Measurements from ENCODE around the gene WDR48.
"Not testable (repeated sequence)": the region's sequence is repeated elsewhere in the genome, so short reads cannot be mapped to it uniquely, and the experiment has no call there.

Gene WDR48

DNA sequence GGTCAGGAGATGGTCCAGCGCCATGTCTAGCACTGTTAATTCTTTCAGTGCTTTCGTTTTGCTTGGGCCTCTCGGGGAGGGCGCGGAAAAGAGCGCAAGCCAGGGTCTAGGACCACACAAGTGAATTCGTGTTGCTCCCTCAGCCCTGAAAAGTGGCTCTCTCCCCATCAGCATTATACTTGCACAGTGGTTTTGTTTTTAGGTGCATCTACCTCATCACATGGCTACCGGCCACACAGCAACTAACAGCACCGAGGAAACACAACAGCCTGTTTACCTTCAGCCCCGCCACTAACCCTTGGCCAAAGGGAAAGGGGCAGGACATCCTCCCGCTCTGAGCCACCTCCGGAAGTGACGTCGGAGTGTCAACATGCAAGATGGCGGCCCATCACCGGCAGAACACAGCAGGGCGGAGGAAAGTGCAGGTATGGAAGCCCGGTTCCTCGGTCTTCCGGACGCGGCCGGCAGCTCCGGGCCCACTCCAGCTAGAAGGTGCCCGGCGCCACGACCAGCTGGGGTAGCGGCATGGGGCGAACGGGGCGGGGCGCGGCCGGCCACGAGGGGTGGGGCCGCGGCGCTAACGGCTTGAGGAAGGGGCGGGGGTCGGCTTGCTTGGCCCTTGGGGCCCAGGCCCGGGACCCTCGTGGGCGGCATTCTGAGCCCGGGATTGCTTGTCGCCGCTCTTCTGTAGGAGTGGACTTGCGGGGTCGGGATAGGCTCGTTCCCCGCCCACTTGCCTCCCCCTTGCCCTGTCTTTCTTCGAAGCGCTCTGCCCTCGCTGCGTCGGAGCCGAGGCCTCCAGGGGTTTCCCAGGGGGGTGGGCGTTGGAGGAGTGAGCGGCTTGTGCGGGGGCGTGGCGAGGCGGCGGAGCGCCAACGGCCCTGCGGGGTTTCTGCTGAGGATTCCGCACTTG is at the start of gene WDR48, which contains the start of gene SCN11A:
Gene WDR48, plus strand, starts transcription at position 368 of the 913 bp plus-strand sequence. Its CDS starts 10 bp downstream, at position 378.
Gene SCN11A, minus strand, starts transcription at position 296 of the 913 bp plus-strand sequence. CDS start 101,582 bp downstream, outside the sequence.
- DNase-seq, result peak; percentile 61

DNA sequence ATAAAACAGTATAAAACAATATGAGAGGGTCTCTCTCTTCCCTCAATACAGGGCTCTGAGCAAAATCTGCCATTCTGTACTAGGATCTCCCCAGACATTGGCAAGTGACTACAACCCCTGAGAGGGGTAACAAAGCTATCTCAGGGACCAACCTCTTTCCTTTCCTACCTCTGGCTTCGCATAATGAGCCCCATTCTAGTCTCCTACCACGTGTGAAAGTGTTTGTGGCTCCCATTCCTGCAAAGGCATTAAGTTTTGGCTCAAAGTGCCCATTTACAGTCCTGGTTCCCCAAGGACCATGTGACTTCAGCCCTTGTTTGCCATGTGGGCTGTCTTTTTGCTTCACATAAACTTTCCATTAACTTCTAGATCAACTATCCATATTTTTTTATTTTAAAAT is 46.5 kb upstream of the WDR48 start:
- DNase-seq, result no peak

DNA sequence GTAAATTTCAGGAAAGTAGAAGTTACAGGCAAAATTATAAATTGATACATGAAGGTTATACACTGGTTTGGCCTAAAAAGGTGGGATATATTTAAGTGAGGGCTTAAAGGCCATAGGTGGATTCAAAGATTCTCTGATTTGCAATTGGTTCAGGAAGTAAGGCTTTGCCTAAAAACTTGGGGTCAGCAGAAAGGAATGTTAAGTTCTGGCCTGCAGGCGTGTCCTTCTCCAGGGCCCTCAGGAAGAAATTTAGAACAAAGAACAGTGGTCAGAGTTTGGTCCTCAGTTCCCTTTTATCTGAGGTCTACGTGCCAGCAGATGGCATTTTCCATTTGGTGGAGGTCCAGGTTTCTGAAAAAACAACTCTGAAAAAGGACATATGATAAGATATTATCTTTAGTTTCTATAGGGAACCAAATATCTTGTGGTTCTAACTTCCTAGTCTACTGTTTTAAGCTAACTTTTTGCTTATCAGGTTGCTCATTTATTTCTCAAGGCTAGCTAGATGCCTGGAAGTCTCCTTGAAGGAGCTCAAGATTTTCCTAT is 40.6 kb upstream of the WDR48 start:
- DNase-seq, result no peak

DNA sequence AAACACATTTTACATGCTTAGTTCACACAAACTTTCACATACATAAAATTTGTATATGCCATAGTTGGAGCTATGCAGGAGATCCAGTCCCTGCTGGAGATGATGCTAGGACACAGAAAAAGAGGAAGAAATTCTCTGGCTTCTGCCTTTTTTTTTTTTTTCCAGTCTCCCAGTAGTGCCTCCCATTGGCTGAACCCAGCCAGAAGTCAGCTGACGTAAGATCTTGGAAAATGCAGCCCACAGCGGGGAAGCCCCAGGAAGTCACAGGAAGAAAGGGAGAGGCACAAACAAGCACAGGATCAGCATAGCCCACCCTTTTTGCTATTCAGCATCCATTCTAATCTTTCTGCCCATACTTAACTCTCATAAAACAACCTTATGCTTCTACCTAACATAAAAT is 38.5 kb upstream of the WDR48 start:
- DNase-seq, result no peak

DNA sequence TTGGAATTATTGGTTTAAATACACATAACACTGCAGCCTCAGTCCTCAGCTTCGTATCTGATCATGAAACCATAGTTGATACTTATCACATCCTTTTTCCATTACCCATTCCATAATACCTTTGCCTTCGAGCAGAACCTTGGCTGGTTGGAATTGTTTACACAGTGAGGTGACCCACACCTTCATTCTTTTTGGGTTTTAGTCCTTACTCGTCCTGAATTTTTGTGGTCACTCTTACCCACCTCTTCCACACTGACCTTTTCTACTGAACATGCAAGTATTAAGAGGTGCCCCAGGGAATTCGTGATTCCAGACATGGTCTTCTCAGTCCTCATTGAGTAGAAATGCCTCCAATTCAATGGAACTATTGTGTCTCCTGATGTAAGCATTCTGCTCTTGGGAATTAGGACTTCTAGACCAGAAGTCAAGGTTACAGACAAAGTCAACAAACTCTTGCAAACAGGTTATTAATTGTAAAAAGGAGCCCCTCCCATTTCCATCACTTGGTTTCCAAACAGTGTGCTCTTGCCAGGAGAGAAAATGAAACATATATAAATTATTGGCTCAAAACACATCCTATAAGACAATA is 37.8 kb upstream of the WDR48 start:
- no peak for DNase-seq

DNA sequence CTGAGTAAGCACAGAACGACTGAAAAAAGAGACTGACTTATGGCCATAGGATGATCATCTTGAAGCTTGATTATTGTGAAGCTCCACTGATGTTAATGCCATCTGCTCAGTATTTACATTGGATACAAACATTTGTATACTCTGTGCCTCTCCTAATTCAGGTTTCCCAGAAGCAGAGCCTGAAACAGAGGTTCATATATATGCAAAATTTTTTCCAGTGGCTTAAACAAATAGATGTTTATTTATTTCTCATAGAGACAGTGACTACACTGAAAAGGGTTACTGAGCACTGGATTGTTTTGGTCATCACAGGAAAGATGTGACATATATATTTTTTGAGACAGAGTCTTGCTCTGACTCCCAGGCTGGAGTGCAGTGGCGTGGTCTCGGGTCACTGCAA is 36.4 kb upstream of the WDR48 start:
- no peak for DNase-seq

DNA sequence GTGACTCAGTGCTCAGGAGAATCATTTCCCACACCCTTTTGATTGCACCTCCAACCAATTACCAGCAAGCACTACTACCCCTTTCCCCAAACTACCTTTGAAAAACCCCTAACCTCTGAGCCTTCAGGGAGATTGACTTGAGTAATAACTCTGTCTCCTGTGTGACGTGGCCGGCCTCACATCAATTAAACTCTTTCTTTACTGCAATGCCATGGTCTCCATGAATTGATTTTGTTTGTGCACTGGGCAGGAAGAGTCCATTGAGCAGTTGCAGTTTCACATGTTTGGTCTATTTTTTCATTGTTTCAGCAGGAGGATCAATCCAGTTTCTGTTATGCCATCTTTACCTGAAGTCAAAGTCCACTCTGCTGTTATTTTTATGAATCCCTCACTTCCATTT is 32.5 kb upstream of the WDR48 start:
- no peak for DNase-seq

DNA sequence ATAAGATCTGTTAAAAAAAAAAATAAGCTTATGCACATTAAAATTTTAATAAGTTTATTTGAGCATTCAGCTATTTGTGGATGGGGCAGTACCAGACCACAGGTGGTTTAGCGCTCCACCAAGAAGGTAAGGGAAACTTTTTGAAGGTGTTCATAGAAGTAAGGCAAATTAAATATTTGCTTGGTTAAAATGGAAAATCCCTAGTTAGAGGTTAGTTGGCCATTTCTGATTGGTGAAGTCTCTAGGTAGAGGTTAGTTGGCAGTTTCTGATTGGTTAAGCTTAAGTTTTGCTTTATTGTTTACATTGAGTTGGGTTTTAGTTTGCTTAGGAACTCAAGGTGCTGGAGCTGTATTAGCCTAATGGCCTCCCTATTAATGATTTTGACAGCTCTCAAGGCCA is 30.8 kb upstream of the WDR48 start:
- DNase-seq, result no peak

DNA sequence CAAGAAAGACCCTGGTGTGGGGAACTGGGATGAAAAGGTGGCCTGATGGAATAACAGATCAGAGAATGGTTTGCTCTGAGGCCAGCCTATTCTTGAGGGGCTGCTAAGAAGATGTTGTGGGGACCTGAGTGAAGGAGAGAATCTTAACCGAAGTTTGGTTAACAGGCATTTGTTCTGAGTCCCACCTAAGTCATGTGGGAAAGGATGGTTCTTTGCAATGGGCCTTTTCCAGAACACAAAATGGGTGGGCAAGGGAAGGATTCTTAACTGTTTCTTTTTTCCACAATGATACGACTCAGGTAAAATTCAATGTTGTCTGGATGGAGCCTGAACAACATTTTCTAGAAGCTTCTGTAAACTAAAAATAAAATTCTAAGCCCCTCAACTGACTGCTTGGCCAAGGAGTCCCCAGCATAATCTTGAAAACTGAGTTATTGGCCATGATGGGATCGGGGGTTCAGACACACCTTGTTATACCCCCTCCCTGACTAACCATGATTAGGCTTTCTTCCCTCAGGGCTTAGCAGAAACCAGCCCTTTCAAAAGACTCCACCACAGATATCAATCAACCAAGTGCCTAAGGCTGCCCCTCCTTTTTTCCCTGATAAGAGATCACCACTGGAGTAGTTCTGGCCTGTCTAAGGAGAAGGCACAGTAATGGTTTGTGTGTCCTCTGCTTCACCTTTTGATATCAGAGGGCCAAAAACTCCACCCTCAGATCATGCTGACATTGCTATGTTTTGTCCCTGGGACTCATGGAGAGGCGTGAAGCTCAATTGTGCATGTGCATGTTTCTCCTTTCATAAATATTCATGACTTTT is 30.1 kb upstream of the WDR48 start:
- no peak for DNase-seq

DNA sequence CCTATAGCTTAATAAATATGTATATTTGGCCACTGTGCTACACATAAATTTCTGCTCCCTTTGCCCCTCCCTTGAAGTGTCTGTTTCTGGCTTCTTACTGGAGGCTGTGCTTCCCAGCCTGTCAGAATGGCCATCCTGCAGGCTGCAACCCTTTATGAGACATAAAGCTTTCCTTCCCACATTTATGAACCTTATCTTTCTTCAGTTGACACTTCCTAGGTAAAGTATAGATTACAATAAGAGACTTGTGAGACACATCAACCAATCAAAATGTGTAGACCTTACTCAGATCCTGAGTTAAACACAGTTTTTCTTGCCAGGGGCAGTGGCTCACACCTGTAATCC is 29.6 kb upstream of the WDR48 start:
- no peak for DNase-seq

DNA sequence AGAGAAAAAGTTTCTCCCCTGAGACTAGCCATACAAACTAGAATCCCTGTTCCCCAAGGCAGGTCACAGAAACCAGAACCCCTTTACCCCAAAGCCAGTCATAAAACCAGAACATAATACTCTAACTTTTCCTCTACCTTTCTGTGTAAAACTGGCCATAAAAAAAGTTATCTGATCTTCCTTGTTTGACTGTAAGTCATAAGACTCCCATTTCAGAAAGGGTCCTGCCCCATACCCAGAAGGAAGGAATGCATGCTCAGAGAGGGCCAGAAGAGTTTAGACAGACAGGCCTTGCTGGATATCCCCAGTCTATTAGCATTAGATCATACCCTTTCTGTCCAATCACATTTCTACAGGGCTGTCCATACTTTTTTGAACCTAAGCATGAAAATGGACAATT is 27.3 kb upstream of the WDR48 start:
- DNase-seq, result no peak

DNA sequence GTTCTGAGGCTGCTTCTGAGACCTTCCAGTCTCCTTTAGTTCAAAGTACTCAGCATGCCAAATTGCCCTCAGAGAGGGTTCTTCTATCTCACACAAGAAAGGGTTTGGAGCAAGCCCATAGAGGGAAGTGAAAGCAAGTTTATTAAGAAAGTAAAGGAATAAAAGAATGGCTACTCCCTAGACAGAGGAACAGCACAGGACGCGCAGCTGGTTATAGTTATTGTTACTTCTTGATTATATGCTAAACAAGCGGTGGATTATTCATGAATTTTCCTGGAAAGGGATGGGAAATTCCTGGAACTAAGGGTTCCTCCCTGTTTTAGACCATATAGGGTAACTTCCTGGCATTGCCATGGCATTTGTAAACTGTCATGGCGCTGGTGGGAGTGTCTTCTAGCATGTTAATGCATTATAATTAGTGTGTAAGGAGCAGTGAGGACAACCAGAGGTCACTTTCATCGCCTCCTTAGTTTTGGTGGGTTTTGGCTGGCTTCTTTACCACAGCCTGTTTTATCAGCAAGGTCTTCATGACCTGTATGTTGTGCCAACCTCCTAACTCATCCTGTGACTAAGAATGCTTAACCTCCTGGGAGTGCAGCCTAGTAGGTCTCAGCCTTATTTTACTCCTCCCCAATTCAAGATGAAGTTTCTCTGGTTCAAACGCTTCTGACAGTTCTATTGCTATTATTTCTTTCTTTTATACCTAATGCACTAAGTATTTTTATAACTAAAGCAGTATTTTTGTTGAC is 26.4 kb upstream of the WDR48 start:
- no peak for DNase-seq

DNA sequence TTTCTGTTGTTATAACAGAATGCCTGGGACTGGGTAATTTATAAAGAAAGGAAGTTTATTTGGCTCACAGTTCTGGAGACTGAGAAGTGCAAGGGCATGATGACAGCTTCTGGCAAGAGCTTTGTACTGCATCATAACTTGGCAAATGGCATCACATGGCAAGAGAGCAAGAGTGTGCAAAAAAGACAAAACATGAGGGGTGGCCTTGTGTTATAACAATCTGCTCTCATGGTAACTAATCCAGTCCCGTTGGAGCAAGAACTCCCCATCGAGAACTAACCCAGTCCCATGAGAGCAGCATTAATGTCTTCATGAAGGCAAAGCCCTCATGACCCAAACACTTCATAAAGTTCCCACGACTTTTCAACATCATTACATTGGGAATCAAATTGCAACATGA is 23.3 kb upstream of the WDR48 start:
- DNase-seq, result no peak

DNA sequence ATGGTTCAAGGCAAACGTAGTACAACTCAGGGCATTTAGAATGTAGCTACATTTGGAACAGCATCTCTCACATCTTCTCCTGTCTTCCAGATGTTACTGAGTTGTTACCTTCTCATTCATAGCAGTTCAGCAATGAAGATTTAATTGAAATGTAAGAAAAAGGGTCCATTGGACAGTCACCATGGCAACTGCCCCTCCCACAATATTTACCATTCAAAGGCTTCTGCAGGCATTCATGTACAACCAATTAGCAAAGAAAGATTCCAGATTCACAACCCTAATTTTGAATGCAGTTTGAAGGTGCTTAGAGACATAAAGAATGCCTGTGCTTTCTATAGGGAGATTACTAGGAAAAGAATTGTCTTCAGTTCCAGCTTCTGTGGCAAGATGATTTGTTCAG is 22.3 kb upstream of the WDR48 start:
- DNase-seq, result no peak

DNA sequence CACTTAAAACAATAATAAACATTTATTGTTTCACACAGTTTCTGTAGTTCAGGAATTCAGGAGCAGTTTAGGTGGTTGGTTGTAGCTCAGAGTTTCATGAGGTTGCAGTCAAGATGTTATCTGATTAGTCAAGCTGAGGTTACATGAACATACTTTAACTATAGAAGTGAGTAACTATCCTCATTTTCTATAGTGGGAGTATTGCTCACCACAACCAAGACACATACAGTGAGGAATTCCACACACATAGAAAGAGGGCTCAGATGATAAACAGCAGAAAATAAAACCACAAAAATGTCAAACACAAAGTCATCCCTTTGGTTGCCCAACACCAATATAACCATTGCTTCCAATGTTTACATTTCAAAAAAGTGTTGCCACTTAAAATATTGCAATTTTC is 13.7 kb upstream of the WDR48 start:
- no peak for DNase-seq

DNA sequence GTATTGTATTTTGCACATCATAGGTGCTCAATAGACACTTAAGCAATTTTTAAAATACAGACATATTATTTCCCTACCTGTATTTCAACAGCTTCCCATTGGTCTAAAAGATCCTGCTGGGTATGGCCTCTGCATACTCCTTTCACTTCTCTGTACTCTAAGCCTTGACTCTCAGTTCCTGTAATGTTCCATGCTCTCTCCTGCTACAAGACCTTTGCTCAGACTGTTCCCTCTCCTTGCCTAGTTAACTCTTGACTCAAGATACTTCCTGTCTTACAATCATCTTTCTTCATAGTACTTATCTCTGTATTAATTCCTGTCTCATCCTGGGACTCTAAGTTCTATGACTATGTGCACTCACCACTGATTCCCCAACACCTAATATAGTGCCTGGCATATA is 1.8 kb upstream of the WDR48 start:
- no peak for DNase-seq

DNA sequence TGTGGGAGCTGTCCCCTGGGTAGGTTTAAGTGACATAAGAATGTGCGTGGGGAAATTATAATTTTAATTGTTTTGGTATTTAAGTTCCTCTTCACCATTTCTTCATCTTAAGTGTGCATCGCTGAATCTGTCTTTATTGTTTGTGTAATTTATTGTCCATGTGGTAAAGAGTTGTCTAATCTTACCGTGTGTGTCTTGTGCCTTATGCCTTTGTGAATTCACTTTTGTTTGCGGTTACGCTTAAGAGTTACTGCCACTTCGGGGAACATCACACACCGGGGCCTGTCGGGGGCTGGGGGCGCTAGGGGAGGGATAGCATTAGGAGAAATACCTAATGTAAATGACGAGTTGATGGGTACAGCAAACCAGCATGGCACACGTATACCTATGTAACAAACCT is 767 bp downstream of the WDR48 start:
- DNase-seq, result no peak

DNA sequence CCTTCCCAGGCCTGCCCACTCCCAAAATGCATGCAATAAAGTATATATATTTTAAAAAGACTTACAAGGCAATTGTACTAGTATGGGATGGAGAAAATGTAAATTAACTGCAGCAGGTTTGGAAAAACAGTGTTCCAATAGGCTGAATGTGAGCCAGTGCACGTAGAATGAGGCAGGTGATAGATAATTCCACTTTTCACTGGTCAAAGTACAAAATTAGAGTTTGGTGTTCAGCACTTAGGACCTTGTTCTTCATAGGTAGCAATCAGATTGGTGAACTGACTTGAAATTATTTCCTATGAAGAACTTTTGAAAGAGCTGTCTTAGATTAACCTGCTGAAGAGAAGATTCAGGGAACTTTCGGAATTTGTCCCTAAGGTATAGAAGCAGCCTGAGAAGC is 1.9 kb downstream of the WDR48 start:
- no peak for DNase-seq

DNA sequence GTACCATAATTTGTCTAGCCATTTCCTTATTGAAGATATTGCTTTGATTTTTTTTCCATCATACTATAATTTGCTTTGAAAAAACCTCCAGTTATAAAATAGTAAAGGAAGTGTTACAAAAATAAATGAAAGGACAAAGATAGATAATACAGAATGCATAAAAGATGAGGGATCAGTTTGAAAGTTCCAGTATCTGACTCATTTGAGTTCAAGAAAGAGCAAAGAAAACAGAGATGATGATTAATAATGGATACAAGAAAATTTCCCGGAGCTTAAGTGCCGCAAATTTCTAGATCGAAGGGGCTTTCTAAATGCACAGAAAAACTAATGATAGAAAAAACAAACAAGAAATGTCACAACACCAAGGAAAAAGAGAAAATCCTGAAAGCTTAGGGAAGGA is 4.3 kb downstream of the WDR48 start:
- no peak for DNase-seq

DNA sequence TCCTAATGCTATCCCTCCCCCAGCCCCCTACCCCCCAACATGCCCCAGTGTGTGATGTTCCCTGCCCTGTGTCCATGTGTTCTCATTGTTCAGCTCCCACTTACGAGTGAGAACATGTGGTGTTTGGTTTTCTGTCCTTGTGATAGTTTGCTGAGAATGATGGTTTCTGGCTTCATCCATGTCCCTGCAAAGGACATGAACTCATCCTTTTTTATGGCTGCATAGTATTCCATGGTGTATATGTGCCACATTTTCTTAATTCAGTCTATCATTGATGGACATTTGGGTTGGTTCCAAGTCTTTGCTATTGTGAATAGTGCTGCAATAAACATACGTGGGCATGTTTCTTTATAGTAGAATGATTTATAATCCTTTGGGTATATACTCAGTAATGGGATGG is 9.4 kb downstream of the WDR48 start:
- not testable (repeated sequence) for DNase-seq

DNA sequence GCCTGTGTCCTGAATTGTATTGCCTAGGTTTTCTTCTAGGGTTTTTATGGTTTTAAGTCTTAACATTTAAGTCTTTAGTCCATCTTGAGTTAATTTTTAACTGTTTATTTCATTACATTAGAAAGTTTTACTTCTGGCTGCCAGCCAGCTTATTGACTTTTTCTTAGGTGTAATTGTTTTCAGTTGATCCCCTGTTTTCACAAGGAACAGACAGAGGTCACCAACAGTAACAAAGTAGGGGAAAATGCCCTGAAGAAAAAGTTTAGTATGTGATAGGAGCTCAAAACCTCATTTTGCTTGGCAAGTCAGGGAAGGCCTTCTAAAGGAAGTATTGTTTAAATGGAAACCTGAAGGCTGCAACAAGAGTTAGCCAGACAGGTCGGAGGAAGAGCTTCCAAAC is 10.4 kb downstream of the WDR48 start:
- DNase-seq, result no peak

DNA sequence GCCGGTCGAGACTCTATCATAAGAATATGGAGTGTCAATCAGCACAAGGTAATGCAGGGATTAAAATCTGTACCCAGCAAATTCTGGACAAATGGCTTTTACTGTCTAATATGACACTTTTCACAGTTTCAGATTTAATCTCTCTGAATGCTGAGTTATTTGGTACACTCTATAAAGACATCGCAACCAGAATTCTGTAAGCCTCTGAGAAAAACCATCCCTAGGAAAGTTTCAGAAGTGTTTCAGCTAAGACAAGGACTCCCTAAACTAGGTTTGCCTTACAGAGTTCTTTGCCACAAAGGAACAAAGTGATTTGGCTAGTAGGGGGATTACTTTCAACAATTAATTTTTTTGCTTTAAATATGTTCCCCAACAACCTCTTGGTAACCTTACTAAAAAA is 11.3 kb downstream of the WDR48 start:
- no peak for DNase-seq

DNA sequence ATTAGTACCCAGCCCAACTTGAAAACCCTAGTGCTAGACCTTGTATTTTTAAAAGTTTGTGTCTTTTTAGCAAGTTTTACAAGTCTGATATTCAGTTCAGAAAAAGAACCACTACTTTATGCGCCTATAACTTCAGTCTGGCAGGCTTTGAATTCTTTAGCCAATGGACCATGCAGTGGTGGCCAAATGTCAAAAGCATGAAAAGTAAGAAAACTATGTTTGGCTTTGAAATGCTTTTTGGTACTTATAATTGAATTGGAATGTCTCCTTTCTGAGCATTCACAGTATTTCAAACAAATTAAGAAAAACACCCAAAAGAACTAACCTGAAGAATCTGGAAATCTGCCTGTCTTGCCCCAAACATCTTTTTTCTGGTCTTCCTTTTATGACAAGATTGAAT is 12.8 kb downstream of the WDR48 start:
- DNase-seq, result no peak
